SK-N-MC (cell line): Measurements from ENCODE around the gene BSCL2.
"Not testable (repeated sequence)": the region's sequence is repeated elsewhere in the genome, so short reads cannot be mapped to it uniquely, and the experiment has no call there.

Experiments used
- DNase-seq: peaks from one replicate; pipeline ENCODE4 v3.0.0-alpha.2; 2011; ENCODE audit warnings: low read depth, low spot score
- H3K27ac ChIP-seq: fragments of 200-600 bp; sonication (generic); 2 replicates; pipeline ENCODE4 v1.5.1; 2016; ENCODE audit warnings: mixed run types
- H3K36me3 ChIP-seq: fragments of 200-600 bp; sonication (generic); 2 replicates; pipeline ENCODE4 v1.6.1; 2017; ENCODE audit warnings: antibody characterized with exemption, low read length, mixed read lengths; ENCODE audit not compliant: insufficient read depth
- H3K4me3 ChIP-seq: fragments of 200-600 bp; sonication (generic); 2 replicates; pipeline ENCODE4 v1.5.1; 2016
- H3K9ac ChIP-seq: fragments of 200-600 bp; sonication (generic); 2 replicates; pipeline ENCODE4 v1.8.0; 2017; ENCODE audit warnings: mixed run types, mixed read lengths; ENCODE audit not compliant: insufficient read length
- H3K9me3 ChIP-seq: fragments of 200-600 bp; sonication (generic); 2 replicates; pipeline ENCODE4 v1.6.1; 2017; ENCODE audit warnings: low read depth, mild to moderate bottlenecking, antibody characterized with exemption, low read length, moderate library complexity, mixed read lengths
- EZH2 ChIP-seq: fragments of 200-600 bp; sonication (generic); IDR thresholded peaks from one replicate; pipeline ENCODE4 v1.6.1; 2017; ENCODE audit warnings: antibody characterized with exemption
- FOXP2 ChIP-seq: optimal IDR thresholded peaks from 2 replicates; pipeline ENCODE3; 2011; ENCODE audit warnings: mild to moderate bottlenecking, moderate library complexity; ENCODE audit not compliant: insufficient read depth; ENCODE audit errors: extremely low read length, control extremely low read depth
- POLR2AphosphoS5 ChIP-seq: IDR thresholded peaks from 2 replicates; pipeline ENCODE4 v1.6.1; 2012; ENCODE audit warnings: mild to moderate bottlenecking, low read depth, low read length, borderline replicate concordance

Gene BSCL2

DNA sequence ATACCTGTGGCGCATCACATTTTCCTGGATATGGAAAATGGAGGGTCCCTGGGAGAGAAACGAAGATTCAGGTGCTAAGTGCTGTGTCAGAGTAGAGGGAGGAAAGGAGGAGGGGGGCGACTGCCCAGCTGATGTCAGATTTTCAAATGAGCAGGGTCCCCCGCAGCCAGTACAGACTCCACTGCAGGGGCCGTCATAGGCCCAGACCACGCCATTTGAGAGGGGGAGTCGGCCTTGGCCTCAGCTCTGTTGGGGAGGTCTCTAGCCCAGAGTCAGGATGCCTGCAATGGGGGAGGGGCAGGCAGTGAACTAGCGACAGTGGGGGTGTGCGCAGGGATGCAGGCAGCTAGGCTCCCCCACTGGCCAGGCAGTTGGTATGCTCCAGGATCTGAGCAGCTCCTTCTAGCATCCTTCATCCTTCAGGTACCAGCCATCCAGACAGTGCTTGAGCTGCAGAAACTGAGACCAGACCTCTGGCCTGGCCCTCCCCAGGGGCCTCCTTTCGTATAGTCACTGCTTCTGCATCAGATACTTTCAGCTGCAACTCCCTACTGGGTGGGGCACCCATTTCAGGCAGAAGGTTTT lies at the start of gene BSCL2, which contains the start of gene GNG3:
TSS of gene BSCL2 (minus strand) at position 148 of the 585 bp plus-strand sequence. CDS start 229 bp downstream, outside the sequence.
TSS of gene GNG3 (plus strand) at position 400 of the 585 bp plus-strand sequence. CDS start 620 bp downstream, outside the sequence.
- Histone ChIP-seq H3K36me3 (peaks cover 45% of the 10 kb centered on the region), H3K27ac (peak within 1 kb of the TSS; percentile 71), H3K4me3 (peak within 1 kb of the TSS; percentile 79), H3K9me3 (no peaks in the 10 kb centered on the region), H3K9ac (peak within 1 kb of the TSS; percentile 47)
- no peak for DNase-seq
- TF ChIP-seq POLR2AphosphoS5 (peak; percentile 49; the same call in 1 of the 2 replicates), FOXP2 (no peak), EZH2 (no peak)

DNA sequence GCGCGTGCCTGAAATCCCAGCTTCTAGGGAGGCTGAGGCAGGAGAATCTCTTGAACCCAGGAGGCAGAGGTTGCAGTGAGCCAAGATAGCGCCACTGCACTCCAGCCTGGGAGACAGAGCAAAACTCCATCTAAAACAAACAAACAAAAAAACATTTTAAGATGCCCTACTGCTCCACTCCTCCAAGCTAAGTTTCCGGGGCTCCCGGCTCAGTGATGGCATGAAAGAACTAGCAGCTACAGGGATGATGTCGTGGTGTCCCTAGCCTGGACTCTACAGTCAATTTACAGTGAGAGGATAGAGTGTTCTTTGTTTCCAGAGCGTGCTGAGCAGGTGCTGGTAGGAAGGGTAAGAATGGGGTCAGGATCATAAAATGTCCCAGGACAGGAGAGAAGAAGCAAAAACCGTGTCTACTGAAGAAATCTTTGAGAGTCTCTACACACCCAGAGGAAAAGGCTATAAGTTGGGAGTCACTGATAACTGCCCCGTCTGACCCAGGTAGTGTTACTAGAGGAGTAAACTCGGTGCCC lies 47.9 kb upstream of the BSCL2 start:
- TF ChIP-seq FOXP2 (no peak), EZH2 (no peak), POLR2AphosphoS5 (no peak)
- Histone ChIP-seq H3K9ac (no peak overlapping the region), H3K9me3 (no peaks in the 10 kb centered on the region), H3K27ac (no peak overlapping the region), H3K4me3 (no peak overlapping the region), H3K36me3 (peaks cover 4% of the 10 kb centered on the region; the same call in 1 of the 2 replicates)
- no peak for DNase-seq

DNA sequence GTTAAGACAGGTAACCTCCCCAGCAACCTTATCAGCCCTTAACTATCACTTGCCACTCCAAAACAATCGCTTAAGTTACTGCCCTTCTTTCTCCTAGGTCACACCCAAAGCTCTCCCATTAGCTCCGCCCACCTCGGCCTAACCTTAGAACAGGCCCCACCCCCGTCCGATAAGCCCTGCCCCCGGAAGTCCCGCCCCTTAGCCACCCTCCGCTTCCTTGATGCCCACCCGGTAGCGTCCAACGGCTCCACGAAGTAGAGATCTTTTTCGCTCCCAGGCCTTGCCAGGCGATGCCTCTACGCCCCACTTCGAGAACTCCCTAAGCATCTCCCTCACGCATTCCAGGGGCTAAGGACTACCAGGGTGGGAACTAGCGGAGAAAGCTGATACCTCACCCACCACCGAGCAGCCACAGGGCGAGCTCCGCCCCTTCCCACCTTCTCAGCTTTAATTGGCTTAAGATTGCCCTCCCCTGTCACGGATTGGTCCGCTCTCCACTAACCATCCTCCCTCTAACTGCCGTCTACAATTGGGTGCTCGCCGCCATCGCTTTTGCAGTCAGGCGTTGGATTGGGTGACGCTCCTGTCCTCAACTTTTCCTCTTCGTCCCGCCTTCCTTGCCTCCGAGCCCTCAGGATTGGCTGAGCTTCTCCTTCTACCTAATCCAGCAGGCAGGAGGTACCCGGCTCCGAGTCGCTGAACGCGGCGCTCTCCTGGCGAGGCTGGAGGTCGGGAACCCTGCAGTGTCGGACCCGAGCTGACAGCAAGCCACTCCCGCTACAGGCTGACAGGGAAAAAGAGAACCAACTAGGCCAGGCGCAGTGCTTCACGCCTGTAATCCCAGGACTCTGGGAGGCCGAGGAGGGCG lies 46.7 kb upstream of the BSCL2 start, which contains the start of gene ZBTB3:
TSS of gene ZBTB3 (minus strand) at position 425 of the 868 bp plus-strand sequence. CDS start 496 bp downstream, outside the sequence.
- peak within 1 kb of the TSS; percentile 100 for H3K4me3 ChIP-seq

DNA sequence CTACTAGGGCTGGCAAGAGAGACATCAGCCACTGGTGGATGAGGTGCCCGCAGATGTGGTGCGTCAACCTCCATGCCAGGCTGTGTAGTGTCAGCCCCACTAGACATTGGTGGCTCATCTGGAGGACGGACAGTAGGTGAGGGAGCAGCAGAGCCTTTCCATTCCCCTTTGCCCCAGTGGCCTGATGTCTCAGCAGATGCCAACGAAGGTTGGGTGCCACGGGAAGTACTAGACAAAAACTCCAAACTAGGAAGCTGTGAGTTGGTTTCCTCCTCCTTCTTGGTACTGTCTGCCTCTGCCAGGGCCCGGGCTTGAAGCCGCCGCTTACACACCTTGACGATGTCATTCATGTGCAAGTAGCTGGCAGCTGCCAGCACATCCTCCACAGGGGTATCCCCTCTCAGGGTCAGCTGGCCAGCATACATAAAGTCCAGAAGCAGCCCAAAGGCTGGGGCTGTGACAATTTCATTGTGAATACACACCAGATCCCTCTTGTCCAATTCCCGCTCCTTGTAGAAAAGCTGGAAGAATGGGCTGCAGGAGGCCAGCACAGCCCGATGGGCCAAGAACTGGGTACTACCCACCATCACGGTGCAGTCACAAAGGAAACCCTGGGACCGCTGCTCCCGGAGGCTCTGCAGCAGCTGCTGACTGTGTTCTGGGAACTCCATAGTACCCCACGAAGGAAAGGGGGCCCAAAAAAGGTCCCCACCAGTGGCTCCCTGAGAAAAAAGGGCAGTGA lies 45.9 kb upstream of the BSCL2 start:
- Histone ChIP-seq H3K4me3 (peak overlapping the region; percentile 100), H3K9ac (peak overlapping the region; percentile 91), H3K27ac (peak overlapping the region; percentile 96), H3K9me3 (no peaks in the 10 kb centered on the region), H3K36me3 (peaks cover 4% of the 10 kb centered on the region; the same call in 1 of the 2 replicates)
- TF ChIP-seq POLR2AphosphoS5 (no peak), FOXP2 (no peak), EZH2 (no peak)
- DNase-seq: no peak

More for the DNA sequence above, 46.7 kb upstream of the BSCL2 start, which contains the start of gene ZBTB3:
- Histone ChIP-seq H3K9me3 (no peaks in the 10 kb centered on the region), H3K9ac (peak within 1 kb of the TSS; percentile 91), H3K27ac (peak within 1 kb of the TSS; percentile 96), H3K36me3 (peaks cover 4% of the 10 kb centered on the region; the same call in 1 of the 2 replicates)
- peak; percentile 97 for DNase-seq
- TF ChIP-seq FOXP2 (peak; percentile 29), POLR2AphosphoS5 (peak; percentile 84), EZH2 (no peak)

DNA sequence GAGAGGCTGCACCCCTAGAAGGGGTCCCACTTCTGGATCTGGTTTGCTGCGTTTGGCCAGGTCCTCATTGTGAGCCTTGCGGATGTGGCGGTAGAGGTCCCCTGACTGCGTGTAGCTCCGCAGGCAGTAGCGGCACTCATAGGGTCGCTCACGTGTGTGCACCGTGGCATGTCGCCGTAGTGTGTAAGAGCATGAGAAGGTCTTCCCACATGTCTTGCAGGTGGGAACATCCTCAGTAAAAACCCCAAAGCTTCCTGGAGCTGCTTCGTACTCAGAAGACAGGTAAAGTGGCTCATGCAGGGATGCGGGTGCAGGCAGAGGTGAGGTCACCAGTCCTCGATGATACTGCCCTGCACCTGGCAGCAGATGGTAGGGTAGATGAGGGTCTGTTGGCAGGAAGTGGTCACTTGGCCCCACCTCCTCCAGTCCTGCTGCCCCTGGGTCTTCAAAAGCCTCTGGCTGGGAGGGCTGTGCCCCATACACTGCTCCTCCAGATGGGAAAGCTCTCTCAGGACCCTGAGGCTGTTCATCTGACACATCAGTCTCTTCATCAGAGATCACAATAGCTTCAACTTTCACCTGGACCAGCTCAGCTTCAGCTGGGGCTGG lies 45.1 kb upstream of the BSCL2 start:
- H3K4me3 ChIP-seq: no peak overlapping the region
- peaks cover 4% of the 10 kb centered on the region; the same call in 1 of the 2 replicates for H3K36me3 ChIP-seq
- TF ChIP-seq FOXP2 (no peak), EZH2 (no peak)
- H3K27ac ChIP-seq: no peak overlapping the region
- no peak overlapping the region for H3K9ac ChIP-seq
- no peak for DNase-seq
- H3K9me3 ChIP-seq: no peaks in the 10 kb centered on the region

DNA sequence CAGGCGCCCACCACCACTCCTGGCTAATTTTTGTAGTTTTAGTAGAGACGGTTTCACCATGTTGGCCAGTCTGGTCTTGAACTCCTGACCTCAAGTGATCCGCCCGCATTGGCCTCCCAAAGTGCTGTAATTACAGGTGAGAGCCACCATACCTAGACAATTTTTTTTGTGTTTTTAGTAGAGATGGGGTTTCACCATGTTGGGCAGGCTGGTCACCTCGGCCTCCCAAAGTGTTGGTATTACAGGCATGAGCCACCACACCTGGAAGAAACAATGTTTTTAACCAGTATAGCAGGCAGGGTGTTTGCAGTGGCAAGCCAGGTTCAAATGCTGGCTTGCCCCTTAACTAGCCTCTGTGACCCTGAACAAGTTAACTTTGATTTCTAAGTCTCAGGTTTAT lies 42.7 kb upstream of the BSCL2 start:
- not testable (repeated sequence) for H3K27ac ChIP-seq, H3K4me3 ChIP-seq, DNase-seq, H3K36me3 ChIP-seq, H3K9ac ChIP-seq, H3K9me3 ChIP-seq

DNA sequence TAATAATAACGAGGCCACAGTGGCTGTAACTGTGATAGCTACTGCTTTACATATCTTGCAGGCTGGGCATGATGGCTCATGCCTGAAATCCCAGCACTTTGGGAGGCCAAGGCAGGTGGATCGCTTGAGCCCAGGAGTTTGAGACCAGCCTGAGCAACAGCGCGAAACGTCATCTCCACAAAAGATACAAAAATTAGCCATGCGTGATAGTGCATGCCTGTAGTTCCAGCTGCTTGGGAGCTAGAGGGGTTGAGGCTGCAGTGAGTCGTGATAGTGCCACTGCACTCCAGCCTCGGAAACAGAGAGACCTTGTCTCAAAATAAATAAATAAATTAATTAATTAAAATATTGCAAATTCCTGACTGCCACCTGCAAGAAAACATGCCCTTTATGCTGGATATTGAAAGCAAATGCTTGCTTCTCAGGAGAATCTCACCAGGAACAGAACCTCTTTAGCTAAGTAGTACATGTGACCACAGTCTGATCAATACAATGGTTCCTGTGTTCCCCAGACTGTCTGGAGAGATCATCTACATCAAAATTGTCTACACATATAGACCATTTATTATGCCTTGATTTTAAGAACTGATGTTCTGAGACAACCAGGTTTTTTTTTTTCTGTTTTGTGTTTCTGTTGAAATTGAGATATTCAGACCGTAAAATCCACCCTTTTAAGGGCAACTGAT lies 40.4 kb upstream of the BSCL2 start:
- peaks cover 4% of the 10 kb centered on the region; the same call in 1 of the 2 replicates for H3K36me3 ChIP-seq
- no peak overlapping the region for H3K9ac ChIP-seq
- no peak overlapping the region for H3K4me3 ChIP-seq
- H3K9me3 ChIP-seq: no peaks in the 10 kb centered on the region
- peak overlapping the region; percentile 77 for H3K27ac ChIP-seq
- TF ChIP-seq FOXP2: no peak
- TF ChIP-seq EZH2: no peak
- TF ChIP-seq POLR2AphosphoS5: no peak
- DNase-seq: no peak
